ENCODE measurements around the gene NUP35.
"Not testable (repeated sequence)": the region's sequence is repeated elsewhere in the genome, so short reads cannot be mapped to it uniquely, and the experiment has no call there.

Gene NUP35

GRCh38 chr2:183126635-183127034 lies 2.4 kb downstream of the NUP35 start:
- in situ Hi-C loops (cut with MboI; ENCODE audit: low sequenced_read_pairs) = no loop called here

GRCh38 chr2:183134016-183134415 lies 9.8 kb downstream of the NUP35 start:
- in situ Hi-C loops (cut with MboI; ENCODE audit: low sequenced_read_pairs) = no loop called here

DNA sequence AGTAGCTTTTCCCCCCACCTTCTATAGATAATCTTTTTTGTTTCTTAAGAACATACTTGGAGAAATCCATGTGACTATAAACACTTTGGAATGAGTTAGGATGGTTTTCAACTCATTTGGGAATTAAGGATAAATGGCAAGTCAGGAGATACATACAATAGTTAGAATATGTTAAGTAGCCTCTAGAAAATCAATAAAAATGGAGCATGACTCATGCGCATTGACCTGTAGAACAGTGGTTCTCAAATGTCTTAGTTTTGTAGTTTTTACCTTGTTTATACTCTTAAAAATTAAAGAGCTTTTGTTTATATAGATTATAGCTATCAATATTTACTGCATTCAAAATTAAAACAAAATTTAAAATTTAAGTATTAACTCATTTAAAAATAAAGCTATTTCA lies 24.7 kb downstream of the NUP35 start:
- in situ Hi-C loops (cut with MboI; ENCODE audit: low sequenced_read_pairs) = no loop called here

DNA sequence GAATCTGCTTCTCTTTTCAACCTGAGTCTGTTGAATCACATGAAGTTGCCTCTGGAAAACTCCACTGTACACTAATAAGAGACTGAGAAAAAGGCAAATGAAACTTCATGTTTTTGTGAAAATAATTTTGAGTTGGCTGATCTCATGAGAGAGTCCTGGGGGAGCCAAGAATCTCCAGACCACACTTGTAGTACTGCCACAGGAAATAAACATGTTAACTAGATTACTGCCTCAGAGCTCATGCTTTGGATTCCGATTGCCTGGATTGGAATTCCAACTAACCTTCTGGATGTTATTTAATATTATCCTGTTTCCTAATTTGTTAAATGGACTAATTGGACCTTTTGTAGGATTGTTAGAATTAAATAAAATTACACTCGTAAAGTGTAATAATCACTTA lies 25.2 kb downstream of the NUP35 start:
- in situ Hi-C loops (cut with MboI; ENCODE audit: low sequenced_read_pairs) = no loop called here

GRCh38 chr2:183152280-183152679 lies 28.0 kb downstream of the NUP35 start:
- in situ Hi-C loops (cut with MboI; ENCODE audit: low sequenced_read_pairs) = not testable (repeated sequence)

DNA sequence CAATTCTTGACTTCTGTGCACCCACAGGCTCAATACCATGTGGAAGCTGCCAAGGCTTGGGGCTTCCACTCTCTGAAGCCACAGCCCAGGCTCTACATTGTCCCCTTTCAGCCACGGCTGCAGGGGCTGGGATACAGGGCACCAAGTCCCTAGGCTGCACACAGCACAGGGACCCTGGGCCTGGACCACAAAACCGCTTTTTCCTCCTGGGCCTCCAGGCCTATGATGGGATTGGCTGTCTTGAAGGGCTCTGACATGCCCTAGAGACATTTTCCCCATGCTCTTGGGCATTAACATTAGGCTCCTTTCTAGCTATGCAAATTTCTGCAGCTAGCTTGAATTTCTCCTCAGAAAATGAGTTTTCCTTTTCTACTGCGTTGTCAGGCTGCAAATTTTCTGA lies 29.7 kb downstream of the NUP35 start:
- in situ Hi-C loops (cut with MboI; ENCODE audit: low sequenced_read_pairs) = no loop called here

DNA sequence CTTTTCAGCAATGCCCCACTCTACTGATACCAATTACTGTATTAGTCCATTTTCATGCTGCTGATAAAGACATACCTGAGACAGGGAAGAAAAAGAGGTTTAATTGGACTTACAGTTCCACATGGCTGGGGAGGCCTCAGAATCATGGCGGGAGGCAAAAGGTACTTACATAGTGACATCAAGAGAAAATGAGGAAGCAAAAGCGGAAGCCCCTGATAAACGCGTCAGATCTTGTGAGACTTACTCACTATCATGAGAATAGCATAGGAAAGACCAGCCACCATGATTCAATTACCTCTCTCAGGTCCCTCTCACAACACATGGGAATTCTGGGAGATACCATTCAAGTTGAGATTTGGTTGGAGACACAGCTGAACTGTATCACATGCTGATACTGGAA lies 30.5 kb downstream of the NUP35 start:
- in situ Hi-C loops (cut with MboI; ENCODE audit: low sequenced_read_pairs) = not testable (repeated sequence)

DNA sequence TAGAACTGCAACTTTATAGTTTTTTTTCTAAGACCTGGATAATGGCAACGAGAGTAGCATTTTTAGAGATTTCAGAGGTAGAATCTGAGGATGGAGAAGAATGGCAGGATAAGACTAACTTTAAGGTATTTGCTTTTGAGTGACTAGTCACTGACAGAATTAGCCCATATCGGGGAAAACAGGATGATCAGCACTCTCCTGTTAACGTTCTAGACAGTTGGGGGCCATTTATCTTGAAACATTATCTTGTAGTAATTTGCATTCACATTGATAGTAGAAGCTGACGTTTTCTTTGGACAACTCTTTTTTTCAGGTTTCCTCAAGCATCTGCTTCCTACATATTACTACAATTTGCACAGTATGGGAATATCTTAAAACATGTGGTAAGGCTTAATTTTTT lies 32.9 kb downstream of the NUP35 start:
- in situ Hi-C loops (cut with MboI; ENCODE audit: low sequenced_read_pairs) = no loop called here

GRCh38 chr2:183162362-183162761 lies 38.1 kb downstream of the NUP35 start:
- in situ Hi-C loops (cut with MboI; ENCODE audit: low sequenced_read_pairs) = no loop called here

DNA sequence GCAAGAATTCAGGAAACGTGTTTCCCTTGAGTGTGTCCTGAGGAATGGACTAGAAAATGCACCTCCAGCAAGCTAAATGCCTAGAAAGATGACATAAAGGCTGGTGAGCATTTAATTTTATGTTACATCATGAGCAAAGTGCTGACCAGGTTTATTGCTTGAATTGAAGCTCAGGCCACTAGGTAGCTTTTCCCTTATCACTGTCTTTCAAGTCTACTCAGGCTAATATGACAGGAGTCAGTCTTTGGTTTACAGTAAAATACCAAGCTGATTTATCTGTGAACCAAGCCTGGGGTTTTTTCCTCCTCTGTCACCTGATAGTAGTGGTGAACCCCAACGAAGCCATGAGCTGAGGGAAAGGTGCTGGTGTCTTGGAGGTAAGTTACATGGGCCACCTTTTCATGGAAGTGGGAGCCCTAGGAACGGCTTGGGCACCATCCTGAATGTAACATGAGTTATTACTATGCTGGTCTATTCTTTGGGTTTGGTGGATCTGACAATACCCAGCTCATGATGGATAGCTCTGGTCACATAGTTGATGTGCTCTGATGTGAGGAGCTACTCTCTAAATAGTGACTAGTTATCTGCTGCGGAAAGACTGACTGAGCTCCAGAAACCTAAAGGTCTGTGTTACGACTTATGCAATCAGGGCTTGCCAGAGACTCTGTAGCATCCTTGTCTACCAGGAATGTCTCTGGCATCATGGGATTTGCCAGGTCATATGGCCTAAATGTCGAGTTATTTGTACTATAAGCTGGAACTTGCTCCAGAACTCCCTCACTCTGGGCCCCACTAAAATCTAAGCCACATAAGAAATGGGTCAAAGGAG lies 39.8 kb downstream of the NUP35 start:
- in situ Hi-C loops (cut with MboI; ENCODE audit: low sequenced_read_pairs) = no loop called here

- in situ Hi-C loops (cut with MboI; ENCODE audit: low sequenced_read_pairs) = no loop called here
Measured at GRCh38 chr2:183164650-183165015, 40.4 kb downstream of the NUP35 start.

DNA sequence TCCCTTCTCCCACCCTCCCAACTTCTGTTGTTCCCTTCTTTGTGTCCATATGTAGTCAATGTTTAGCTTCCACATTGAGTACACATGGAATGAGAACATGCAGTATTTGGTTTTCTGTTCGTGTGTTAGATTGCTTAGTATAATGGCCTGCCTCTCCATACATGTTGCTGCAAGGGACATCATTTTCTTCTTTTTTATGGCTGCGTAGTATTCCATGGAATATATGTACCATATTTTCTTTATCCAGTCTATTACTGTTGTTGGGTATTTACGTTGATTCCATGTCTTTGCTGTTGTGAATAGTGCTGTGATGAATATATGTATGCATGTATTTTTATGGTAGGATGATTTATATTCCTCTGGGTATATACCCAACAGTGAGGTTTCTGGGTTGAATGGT lies 42.0 kb downstream of the NUP35 start:
- in situ Hi-C loops (cut with MboI; ENCODE audit: low sequenced_read_pairs) = no loop called here

- in situ Hi-C loops (cut with MboI; ENCODE audit: low sequenced_read_pairs) = not testable (repeated sequence)
Measured at GRCh38 chr2:183166976-183167375, 42.7 kb downstream of the NUP35 start.

DNA sequence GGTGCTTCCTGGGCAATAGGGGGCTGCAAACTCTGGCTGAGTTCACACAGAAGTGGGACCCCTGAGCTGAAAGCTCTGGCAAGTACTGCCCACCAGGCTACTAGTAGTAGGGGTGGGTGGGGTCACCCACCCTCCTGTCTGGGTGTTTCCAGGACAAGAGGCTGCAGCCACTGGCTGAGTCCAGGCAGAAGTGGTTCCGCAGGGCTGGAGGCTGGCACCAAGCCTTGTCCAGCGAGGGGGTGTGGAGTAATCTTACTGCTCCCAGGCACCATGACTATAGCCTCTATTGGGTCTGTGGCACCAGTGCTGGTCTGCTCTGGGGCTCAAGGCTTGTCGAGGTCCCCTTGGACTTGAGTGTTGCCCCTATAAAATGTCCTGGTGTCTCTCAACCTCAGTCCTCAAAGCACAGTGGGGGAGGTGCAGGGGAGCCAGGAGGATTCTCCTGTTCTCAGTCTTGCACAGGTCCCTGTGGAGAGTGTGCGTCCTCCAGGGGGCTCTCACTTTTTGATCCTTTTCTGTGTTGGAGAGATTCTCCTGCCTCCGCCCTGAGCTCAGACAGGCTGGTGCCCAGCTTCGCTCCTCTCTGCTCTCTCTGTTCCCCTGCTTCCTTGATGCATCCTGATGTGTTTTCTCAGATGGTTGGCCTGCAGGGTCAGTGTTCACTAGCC lies 48.1 kb downstream of the NUP35 start:
- in situ Hi-C loops (cut with MboI; ENCODE audit: low sequenced_read_pairs) = no loop called here

GRCh38 chr2:183179156-183179555 lies 54.9 kb downstream of the NUP35 start:
- in situ Hi-C loops (cut with MboI; ENCODE audit: low sequenced_read_pairs) = no loop called here

DNA sequence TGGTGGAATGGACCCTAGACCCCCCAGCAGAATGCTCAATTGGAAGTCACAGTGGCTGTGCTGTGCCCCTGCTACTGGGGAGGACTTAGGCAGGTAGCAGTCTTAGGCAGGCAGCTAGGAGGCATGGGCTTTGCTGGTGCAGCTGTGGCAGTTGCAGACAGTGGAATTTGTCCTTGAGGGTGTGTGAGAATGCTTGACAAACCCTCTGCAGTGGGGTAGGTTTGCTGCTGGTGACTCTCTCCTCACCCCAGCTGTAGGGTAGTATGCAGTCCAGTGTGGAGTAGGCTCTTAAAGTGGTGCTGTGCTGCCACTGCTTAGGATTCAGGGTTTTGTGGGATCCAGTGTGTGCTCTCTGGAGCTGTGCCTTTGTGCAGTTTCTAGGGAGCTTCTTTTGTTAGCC lies 61.3 kb downstream of the NUP35 start:
- in situ Hi-C loops (cut with MboI; ENCODE audit: low sequenced_read_pairs) = no loop called here

- in situ Hi-C loops (cut with MboI; ENCODE audit: low sequenced_read_pairs) = no loop called here
Measured at GRCh38 chr2:183186296-183186695, 62.1 kb downstream of the NUP35 start.

- in situ Hi-C loops (cut with MboI; ENCODE audit: low sequenced_read_pairs) = no loop called here
Measured at GRCh38 chr2:183186766-183187165, 62.5 kb downstream of the NUP35 start.

- in situ Hi-C loops (cut with MboI; ENCODE audit: low sequenced_read_pairs) = no loop called here
Measured at GRCh38 chr2:183192343-183192742, 68.1 kb downstream of the NUP35 start.

GRCh38 chr2:183193904-183194303 lies 69.7 kb downstream of the NUP35 start:
- in situ Hi-C loops (cut with MboI; ENCODE audit: low sequenced_read_pairs) = no loop called here

- in situ Hi-C loops (cut with MboI; ENCODE audit: low sequenced_read_pairs) = no loop called here
Measured at GRCh38 chr2:183195397-183195796, 71.2 kb downstream of the NUP35 start.

DNA sequence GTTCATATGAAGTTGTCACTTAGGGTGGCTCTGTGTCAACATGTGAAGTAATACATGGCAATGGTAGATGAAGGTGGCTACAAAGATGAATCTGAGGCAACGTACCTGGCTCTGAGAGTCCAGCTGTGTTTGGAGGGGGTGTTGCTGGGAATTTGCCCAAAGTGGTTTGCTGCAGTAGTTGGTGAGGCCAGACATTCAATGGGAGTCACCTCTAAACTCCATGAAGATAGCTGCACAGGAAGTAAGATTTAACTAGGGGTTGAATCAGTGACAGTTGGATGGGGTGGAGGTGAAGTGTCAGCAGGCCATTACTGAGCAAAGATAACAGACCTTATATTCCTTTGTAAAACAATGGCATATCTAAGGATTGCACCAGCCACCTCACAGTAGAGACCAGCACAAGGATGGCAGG lies 71.8 kb downstream of the NUP35 start:
- in situ Hi-C loops (cut with MboI; ENCODE audit: low sequenced_read_pairs) = no loop called here

- in situ Hi-C loops (cut with MboI; ENCODE audit: low sequenced_read_pairs) = no loop called here
Measured at GRCh38 chr2:183204397-183204796, 80.2 kb downstream of the NUP35 start.
